GM19193 (cell line): ENCODE measurements around the gene PLCB3.
A peak's percentile ranks its signal among the peaks of the same experiment; 100 is the strongest.

Experiments used
- POLR2A ChIP-seq: IDR thresholded peaks from 4 replicates; pipeline ENCODE4 v1.6.1; 2011; ENCODE audit not compliant: insufficient read depth, insufficient read length; ENCODE audit errors: extremely low read depth

PLCB3 gene

DNA sequence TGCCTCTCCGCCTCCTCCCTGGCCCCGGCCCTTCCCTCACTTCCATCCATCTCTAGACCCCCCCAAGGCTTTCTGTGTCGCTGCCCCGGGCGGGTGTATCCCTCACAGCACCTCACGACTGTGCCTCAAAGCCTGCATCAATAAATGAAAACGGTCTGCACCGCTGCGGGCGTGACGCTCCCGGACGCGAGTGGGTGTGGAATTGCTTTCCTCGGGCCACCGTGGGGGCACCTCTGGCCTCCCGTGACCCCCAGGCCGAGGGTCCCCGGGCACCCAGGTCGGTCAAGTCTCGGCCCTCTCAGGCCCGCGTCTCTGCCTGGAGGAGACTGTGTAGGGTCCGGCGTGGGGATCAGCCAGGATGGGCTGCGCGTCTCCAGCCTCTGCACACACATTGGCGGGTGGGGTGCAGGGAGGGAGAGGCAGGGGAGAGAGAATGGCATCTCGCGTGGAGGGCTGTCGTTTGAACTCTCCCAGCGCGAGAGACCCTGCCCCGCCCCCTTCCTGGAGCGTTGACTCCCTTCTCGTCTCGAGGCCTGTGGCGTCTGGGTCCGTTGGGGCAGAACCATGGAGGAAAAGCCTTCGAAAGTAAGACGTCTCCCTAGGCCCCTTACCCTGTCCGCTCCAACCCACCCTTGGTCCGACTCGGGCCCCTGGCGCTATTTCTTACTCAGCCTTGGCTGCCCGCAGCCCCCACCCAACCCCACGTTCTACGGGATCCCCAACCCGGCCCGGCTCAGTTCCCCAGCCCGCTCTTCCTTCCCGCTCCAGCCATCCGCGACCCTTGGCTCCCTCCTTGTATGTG lies 48.7 kb downstream of the PLCB3 start, which contains the start of gene CATSPERZ:
Gene CATSPERZ, plus strand, starts transcription at position 512 of the 802 bp plus-strand sequence. Its CDS starts 53 bp downstream, at position 565.
- no peak for TF ChIP-seq POLR2A

DNA sequence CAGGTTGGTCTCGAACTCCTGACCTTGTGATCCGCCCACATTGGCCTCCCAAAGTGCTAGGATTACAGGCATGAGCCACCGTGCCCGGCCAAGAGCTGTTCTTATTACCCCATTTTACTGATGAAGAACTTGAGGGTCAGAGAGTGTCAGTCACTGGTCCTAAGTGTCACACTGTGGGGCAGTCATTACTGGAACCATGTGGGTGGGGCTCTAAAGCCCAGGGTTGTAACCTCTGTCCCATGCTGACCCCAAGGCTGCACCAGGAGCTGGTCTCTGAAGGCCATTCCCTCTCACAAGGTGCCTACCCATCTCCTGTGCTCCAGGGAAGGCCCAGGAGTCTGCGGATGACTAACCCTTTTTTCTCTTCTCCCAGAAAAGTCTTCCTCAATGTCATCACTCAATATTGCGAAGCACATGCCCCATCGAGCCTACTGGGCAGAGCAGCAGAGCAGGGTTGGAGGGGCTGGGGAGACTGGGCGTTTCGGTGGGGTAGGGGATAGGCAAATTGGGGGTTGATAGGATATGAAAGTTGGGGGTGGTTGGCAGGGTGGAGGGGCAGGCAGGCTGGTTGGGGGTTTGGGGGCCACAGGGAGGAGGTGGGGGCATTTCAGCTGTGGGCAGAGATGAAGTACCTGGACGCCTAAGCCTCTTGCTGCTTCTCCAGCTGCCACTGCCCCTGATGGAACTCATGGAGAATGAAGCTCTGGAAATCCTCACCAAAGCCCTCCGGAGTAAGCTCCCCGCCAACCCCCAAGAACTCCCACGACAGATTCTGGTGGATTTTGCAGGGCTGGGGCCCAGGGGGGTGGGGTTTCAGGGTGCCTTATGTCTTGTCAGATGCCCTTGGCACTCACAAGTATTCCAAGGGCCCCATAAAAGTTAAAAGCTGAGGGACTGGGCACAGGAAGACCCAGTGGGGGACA lies 52.0 kb downstream of the PLCB3 start:
- TF ChIP-seq POLR2A: no peak

DNA sequence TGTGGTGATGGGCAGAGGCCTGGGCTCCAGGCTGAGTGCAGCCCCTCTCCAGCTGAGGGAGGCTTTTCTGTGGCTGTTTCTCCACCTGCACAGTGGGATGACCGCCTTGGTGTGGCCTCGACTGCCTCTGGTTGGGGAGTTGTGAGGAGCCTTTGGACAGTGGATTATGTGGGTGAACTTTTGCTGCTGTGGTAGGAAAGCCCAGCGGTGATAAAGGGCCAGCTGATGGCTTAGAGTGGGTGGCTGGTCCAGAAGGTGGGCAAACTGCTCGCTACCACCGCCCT lies 52.6 kb downstream of the PLCB3 start:
- no peak for TF ChIP-seq POLR2A

DNA sequence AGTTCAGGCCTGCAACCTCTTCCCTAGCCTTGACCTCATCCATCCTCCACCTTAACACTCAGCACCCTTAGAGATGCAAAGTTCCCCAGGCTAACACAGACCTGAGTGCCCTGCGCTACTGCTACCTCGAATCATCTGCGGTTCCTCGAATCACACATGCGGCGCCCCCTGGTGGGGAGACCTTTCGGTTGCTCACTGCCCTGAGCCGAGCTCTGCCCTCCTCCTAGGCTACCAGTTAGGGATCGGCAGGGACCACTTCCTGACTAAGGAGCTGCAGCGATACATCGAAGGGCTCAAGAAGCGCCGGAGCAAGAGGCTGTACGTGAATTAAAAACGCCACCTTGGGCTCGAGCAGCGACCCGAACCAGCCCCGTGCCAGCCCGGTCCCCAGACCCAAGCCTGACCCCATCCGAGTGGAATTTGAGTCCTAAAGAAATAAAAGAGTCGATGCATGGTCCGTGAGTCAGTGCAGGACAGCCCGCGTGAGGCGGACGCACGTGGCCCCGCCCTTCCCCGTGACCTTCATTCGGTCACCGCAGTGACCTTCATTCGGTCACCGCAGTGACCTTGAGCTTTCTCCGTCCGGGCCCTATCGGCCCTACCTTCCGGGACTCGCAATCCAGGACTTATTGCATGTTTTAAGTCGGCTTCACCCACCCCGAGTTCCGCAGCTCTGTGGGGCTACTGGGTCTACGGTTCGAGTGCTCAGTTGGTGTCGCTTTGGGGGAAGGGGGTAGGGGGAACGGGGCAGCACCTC lies 53.2 kb downstream of the PLCB3 start:
- TF ChIP-seq POLR2A: peak; percentile 73

DNA sequence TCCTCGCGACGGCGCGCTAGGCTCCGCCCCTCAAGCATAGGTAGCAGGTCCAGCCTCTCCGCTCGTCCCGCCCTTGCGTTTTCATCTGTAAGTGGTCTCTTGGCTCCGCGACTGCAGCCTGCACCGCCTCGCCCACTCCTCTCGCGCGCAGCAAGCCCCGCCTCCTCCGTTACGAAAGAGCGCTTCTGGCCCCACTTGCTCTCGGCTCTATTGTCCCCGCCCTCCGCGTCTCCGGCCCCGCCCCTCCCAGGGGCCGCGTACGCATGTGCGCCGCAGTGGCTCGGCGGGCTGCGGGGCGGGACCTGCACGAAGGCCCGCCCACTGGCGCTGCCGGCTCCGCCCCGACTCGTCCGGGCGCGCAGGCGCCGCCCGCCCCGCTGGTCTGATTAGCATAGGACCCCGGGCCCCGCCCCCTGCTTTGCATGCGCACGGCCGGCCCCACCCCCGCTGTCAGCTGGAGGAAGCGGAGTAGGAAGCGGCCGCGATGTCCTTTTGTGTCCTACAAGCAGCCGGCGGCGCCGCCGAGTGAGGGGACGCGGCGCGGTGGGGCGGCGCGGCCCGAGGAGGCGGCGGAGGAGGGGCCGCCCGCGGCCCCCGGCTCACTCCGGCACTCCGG lies 53.9 kb downstream of the PLCB3 start, which contains the start of gene ESRRA:
Gene ESRRA, plus strand, starts transcription at position 450 of the 616 bp plus-strand sequence. CDS start 1,656 bp downstream, outside the sequence.
- TF ChIP-seq POLR2A: peak; percentile 68

DNA sequence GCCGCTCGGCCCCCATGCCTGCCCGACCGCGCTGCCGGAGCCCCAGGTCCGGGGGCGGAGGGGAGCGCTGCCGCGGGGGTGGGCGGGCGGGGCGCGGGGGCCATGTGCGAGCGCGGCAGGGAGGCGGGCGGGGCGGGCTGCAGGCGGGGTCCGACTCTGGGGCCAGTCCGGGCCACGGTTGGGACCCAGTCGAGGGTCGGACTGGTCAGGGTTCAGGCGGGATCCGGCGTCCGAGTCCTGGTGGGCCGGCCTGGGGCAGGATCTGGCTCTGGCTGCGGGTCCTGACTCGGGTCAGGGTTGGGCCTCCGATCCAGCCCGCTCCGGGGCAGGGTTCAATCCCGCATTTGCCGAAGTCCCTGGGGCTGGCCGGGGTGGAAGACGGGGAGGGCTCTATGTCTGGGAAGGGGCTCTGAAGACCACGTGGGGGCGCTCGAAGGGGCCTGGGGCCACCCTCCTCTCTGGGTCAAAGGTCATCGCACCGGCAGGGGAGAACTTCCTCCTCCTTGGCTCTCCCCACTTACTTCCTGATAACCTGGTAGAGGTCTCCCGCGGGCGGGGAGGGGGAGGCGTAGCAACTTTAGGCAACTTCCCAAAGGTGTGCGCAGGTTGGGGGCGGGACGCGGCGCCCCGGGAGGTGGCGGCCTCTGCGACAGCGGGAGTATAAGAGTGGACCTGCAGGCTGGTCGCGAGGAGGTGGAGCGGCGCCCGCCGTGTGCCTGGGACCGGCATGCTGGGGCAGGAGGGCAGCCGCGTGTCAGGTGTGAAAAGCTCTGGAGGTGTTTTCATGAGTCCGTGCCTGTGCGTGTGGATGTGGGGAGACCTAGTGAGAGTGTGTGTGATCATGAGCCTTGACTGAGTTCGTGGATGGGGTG lies 54.6 kb downstream of the PLCB3 start:
- peak; percentile 48 for TF ChIP-seq POLR2A

DNA sequence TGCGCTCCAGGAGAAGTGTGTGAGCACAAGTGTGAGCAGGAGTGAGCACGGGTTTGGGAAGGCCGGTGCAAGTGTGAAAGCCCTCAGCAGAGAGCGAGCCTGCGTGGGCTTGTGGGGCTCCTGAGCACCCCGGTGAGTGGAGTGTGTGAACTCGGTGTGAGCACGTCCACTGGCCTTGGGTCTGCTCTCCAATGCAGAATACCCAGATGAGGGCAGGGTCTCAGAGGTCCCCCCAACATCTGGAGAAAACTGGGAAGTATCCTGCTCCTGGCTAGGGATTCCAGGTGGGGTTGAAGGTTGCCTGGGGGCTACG lies 55.2 kb downstream of the PLCB3 start:
- TF ChIP-seq POLR2A: no peak

DNA sequence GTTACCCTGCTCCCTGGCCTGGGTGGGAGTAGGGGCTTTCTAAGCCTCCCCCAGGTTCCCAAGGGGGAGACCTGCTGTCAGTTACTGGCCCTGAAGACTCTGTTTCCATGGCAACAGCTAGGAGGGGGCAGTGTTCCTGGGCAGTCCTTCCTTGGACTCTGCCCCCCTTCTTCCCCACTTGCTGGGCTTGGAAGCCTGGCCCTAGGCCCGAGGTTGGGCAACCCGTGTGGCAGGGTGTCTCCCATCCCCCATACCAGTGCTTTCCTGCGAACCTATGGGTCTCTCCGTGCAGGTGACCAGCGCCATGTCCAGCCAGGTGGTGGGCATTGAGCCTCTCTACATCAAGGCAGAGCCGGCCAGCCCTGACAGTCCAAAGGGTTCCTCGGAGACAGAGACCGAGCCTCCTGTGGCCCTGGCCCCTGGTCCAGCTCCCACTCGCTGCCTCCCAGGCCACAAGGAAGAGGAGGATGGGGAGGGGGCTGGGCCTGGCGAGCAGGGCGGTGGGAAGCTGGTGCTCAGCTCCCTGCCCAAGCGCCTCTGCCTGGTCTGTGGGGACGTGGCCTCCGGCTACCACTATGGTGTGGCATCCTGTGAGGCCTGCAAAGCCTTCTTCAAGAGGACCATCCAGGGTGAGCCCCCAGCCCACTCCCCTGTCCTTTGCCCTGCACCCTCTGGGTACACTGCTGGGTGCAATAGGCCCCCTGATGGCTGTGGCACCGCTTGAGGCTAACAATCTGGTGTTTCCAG lies 55.7 kb downstream of the PLCB3 start:
- no peak for TF ChIP-seq POLR2A

DNA sequence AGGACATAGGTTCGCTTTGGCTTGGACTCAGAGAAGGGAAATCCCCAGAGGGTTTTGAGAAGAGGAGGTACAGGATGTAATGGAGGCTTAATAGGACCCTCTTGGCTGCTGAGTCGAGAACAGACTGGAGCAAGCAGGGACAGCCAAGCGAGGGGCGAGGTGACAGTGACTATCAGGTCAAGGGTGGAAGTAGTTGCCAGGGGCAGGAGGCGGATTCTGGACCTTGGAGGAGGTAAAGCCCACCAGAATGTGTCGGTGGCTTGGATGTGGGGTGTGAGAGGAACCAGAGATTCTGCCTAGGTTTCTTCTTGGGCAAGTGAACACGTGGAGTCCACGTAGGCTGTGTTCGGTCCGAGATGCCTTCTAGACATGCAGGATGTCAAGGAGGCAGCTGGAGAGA lies 61.6 kb downstream of the PLCB3 start:
- no peak for TF ChIP-seq POLR2A

DNA sequence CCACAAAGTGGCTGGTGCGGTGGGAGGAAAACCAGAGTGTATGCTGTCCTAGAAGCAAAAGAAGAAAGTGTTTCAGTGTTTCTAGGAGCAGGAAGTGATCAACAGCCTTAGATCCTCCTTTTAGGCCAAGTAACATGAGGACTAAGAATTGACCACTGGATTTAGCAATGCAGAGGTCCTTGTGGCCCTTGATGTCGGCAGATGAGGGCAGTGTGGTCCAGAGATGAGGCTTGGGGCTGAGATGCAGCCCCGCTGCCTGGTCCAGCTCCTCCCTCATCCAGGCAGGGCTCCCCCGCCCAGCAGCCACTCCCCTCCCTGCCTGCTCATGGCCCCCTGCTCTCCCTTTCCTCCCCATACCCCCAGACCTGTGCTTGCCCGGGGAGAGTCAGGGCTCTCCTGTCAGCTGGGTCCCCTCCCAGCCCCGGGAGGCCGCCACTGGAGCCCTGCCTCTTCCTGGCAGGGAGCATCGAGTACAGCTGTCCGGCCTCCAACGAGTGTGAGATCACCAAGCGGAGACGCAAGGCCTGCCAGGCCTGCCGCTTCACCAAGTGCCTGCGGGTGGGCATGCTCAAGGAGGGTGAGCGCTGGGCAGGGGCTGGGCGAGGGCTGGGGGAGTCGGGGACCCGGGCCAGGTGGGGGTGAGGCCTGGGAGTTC lies 62.3 kb downstream of the PLCB3 start:
- TF ChIP-seq POLR2A: no peak

DNA sequence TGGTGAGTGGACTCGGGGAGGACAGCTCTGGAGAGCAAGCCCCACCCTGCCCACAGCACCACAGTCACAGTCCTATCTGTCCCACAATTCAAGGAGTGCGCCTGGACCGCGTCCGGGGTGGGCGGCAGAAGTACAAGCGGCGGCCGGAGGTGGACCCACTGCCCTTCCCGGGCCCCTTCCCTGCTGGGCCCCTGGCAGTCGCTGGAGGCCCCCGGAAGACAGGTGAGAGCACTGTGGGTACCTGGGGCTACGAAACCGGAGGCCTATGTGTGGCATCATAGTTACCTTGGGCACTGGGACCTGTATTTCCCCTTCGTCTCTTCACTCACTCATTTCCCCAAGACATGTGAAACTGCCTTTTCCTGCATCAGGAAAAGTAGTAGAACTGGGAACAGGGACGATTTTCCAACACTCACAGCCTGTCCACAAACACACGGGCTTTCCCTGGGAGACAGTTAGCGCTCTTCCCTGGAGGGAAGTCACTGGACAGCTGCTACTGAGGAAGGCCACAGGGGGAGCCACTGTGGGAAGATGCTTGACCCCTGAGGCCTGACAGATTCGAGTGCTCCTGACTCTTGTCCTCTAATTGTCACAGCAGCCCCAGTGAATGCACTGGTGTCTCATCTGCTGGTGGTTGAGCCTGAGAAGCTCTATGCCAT lies 62.9 kb downstream of the PLCB3 start:
- TF ChIP-seq POLR2A: no peak
